Esophagus squamous epithelium (tissue), 4 donors: ENCODE measurements around the gene TBX15.

ENCODE experiments used
- POLR2A ChIP-seq, 4 donors: fragments of 450-650 bp; IDR thresholded peaks; one replicate each; pipeline ENCODE4 v1.6.1; 2017; ENCODE audit warnings: antibody characterized with exemption in 4 of 4, mild to moderate bottlenecking in 4 of 4, moderate library complexity in 3 of 4
- TF ChIP-seq, protein P1 (sequence below), 6 experiments: fragments of 450-650 bp in 4 of 6; fragments of 200-600 bp in 2 of 6; sonication (generic) in 2 of 6; IDR thresholded peaks; one replicate each; pipeline ENCODE4 v1.5.1; 2016 to 2019; ENCODE audit warnings: antibody characterized with exemption in 6 of 6, mild to moderate bottlenecking in 4 of 6, moderate library complexity in 4 of 6

DNA sequence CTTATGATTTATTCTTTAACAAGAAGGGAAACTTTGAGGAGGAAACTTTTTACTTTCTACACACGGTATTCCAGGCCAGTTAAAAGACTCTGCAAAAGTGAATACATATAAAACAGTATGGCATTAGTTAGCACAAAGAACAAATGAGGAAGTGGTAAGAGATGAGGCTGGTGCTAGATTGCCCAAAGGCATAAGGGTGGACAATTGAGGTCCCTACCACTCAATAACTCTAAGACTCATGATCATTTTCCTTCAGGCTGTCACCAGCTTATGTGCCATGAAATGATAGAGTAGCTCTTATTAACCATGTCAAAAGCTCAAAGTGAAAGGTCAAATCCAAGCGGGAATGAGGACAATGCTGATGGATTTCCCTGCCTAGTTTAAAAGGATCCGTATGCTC is 124.5 kb downstream of the TBX15 start:
- TF ChIP-seq, protein P1, sequence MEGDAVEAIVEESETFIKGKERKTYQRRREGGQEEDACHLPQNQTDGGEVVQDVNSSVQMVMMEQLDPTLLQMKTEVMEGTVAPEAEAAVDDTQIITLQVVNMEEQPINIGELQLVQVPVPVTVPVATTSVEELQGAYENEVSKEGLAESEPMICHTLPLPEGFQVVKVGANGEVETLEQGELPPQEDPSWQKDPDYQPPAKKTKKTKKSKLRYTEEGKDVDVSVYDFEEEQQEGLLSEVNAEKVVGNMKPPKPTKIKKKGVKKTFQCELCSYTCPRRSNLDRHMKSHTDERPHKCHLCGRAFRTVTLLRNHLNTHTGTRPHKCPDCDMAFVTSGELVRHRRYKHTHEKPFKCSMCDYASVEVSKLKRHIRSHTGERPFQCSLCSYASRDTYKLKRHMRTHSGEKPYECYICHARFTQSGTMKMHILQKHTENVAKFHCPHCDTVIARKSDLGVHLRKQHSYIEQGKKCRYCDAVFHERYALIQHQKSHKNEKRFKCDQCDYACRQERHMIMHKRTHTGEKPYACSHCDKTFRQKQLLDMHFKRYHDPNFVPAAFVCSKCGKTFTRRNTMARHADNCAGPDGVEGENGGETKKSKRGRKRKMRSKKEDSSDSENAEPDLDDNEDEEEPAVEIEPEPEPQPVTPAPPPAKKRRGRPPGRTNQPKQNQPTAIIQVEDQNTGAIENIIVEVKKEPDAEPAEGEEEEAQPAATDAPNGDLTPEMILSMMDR (IDR thresholded peaks at IDR 0.05), result no peak
- TF ChIP-seq POLR2A (IDR thresholded peaks at IDR 0.05), result no peak
